GM19438 (cell line): ENCODE results near the gene NSMF.
"Not testable (repeated sequence)": the region's sequence is repeated elsewhere in the genome, so short reads cannot be mapped to it uniquely, and the experiment has no call there.

ENCODE experiments used
- ATAC-seq: cut with Tn5 transposase; IDR thresholded peaks from one replicate; pipeline ENCODE4 v1.9.1; 2021; ENCODE audit warnings: low read depth; ENCODE audit not compliant: unreplicated experiment

The NSMF gene

GRCh38 chr9:137459601-137460362, 648 bp upstream of the NSMF start:
- no peak for ATAC-seq

- ATAC-seq: no peak
Measured at GRCh38 chr9:137458194-137459151, 661 bp downstream of the NSMF start.

DNA sequence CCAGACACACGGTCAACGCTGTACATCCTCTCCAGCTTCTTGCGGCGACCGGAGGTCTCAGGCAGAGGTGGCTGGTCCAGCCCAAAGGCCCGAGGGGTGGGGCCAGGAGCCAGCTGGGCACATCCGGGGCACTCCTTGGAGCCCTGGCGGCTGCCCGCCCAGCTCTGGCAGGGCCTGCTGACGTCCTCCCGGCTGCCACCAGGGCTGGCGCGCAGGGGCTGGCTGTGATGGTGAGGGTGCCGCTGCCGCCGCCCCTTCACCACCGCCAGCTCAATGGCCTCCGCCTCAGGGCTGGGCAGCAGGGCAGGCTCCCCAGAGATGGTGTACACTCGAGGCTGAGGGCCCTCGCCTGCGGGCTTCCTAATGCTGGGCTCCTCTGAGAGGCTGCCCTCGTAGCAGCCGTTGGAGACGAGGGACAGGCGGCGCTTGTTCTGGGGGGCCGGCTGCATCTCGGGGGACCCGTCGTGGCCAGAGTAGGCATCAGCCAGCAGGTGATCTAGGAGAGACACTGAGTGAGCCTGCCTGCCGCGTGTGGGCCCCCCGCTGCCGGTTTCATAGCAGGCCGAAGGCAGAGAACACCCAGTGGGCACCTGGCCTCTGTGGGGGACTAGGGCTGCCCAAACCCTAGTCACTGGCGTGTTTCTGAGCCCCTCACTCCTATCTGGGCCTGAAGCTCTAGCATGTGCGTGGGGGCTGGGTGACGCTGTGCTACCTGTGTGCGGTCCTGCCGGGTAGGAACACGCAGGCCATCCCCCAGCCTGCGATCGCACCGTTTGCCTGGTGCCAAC, 1.5 kb downstream of the NSMF start:
- no peak for ATAC-seq

DNA sequence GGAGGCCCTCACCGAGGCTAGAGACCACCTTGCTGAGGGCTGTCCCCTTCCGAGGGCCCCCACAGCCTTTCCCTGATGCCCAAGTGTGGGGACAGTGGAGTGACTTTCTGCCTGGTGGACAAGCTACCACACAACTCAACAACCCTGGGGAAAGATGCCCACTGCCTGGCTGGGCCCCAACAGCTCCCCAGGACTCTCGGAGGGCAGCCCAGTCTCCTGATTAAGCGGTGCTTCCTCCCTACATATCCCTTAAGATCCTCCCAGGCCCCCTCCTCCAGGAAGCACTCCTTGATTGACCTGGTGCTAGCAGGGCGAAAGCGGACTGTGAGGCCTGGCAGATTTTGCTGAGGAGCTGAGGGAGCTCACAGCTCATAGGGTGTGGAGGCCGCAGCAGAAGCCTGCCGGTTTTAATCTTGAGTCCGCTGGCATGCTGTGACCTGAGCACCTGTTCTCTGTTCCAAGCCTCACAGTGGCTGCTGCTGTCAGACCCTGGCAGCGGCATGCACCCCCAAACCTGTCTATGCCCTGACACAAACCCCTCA, 2.2 kb downstream of the NSMF start:
- no peak for ATAC-seq

GRCh38 chr9:137456061-137456863, 2.9 kb downstream of the NSMF start:
- no peak for ATAC-seq

DNA sequence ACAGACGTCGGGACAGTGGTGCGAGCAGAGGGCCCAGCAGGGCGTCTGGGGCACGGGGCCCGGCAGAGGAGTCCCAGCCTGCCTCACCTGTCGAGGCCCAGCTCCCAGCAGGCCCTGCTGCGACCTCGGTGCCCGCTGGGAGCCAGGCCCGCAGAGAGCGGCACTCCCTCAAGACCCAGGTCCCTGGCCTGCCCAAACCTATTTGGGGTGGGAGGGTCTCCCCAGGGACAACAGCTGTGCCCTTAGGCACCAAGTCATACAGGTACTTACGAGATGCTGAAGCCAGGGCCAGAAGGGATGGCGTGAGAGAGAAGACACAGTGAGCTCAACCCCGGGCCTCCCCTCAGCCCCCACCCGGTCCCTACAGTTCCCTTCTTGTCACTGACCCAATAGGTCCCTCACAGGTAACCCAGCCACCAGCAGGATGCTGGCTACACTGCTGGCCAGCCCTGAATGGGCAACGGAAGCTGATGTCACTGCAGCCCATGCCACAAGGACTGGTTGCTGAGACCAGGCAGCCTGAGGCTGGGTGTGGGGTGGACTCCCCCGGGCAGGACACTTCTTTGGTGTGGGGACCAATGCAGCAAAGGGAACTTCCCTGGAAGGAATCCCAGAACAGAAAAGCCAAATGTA, 3.7 kb downstream of the NSMF start:
- ATAC-seq: no peak

DNA sequence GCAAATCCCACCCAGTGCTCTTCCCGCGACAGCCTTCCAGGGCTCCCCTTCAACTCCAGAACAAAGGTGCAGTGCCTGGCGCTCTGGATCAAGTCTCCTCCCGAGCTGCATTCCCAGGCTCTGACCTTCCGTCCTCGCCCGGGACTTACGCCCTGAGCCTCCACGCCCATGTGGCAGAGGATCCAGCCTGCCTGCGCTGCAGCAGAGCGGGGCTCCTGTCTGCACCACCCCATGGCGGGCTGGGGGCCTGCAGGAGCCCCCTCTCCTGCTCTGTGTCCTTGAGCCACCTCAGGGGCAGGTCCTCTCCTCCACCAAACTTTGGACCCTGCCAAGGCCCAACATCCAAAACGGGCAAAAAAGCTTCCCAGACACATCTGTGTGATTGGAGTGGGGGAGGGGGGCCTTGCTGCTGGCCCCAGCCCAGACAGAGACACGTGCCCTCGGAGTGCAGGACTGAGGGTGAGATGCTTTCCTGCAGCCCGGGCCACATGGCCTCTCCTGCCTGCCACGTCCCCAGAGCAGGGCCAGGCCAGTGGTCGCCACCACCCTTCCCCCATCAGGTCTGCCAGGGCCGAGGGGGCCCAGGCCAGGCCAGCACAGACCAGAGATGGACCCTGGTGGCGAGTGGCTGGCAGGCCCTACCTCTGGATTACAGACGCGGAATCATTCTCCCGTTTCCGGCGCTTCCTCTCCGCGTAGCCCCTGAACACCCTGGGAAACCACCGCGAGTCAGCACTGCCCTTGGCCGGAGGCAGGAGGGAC, 4.4 kb downstream of the NSMF start:
- ATAC-seq: no peak

- no peak for ATAC-seq
Measured at GRCh38 chr9:137454145-137454596, 5.0 kb downstream of the NSMF start.

GRCh38 chr9:137453643-137454081, 5.5 kb downstream of the NSMF start:
- ATAC-seq: no peak

GRCh38 chr9:137452761-137453642, 6.1 kb downstream of the NSMF start:
- no peak for ATAC-seq

DNA sequence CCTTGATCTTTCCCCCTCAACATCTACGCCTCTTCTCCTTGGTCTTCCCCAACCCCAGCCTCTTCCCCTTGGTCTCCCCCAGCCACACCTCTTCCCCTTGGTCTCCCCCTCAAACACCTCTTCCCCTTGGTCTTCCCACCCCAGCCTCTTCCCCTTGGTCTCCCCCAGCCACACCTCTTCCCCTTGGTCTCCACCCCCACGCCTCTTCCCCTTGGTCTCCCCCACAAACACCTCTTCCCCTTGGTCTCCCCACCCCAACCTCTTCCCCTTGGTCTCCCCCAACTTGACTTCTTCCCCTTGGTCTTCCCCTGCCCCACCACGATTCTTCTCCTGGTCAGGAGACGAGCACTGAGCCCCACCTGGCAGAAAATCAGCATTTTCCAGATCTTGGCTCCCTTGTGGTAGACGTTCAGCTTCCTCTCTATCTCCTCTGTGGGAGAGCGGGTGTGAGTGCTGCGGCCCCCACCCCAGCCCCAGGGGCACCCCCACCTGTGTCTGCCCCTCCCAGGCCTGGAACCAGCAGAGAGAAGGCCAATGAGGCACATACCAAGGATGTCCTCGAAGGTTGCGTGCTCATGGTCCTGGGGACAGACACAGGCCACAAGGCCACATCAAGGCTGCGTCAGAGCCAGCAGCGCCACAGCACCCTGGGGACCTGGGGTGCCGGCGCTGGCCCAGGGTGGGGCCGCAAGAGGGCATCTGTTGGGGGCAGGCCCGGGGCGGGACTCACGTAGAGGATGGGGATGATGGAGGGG, 7.0 kb downstream of the NSMF start:
- ATAC-seq: no peak

DNA sequence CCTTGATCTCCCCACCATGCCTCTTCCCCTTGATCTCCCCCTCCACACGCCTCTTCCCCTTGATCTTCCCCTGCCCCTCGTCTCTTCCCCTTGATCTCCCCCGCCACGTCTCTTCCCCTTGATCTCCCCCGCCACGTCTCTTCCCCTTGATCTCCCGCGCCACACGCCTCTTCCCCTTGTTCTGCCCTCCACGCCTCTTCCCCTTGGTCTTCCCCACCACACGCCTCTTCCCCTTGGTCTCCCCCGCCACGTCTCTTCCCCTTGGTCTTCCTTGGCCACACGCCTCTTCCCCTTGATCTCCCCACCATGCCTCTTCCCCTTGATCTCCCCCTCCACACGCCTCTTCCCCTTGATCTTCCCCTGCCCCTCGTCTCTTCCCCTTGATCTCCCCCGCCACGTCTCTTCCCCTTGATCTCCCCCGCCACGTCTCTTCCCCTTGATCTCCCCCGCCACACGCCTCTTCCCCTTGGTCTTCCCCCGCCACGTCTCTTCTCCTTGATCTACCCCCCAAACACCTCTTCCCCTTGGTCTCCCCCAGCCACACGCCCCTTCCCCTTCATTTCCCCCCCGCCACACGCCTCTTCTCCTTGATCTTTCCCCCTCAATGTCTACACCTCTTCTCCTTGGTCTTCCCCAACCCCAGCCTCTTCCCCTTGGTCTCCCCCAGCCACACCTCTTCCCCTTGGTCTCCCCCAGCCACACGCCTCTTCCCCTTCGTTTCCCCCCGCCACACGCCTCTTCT, 7.7 kb downstream of the NSMF start:
- ATAC-seq: not testable (repeated sequence)

DNA sequence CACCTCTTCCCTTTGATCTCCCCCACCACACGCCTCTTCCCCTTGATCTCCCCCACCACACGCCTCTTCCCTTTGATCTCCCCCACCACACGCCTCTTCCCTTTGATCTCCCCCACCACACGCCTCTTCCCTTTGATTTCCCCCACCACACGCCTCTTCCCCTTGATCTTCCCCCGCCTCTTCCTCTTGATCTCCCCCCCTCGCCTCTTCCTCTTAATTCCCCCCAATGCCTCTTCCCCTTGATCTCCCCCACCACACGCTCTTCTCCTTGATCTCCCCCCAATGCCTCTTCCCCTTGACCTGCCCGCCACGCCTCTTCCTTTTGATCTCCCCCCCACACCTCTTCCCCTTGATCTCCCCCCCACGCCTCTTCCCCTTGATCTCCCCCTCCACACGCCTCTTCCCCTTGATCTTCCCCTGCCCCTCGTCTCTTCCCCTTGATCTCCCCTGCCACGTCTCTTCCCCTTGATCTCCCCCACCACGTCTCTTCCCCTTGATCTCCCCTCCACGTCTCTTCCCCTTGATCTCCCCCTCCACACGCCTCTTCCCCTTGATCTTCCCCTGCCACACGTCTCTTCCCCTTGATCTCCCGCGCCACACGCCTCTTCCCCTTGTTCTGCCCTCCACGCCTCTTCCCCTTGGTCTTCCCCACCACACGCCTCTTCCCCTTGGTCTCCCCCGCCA, 8.5 kb downstream of the NSMF start:
- not testable (repeated sequence) for ATAC-seq

DNA sequence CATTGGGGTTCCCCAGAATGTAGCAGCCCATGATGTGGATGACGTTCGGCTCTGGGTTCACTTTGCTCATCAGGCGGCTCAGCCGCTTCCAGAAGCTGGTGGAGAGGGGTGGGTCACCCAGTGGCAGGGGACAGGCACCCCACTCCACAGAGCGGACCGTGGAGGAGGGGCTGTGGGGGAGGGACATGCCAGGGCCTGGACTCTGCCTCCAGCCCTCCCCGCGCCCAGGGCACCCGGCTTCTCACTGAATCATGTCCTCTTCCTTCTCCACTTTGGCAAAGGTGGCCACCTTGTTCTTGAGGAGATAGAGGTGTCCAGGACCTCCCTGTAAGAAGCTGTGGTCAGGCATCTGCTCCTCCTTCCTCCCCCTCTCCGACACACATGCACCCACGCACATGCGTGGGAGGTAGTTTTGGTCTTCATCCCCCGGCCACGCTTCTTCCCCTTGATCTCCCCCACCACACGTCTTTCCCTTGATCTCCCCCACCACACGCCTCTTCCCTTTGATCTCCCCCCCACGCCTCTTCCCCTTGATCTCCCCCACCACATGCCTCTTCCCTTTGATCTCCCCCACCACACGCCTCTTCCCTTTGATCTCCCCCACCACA, 9.1 kb downstream of the NSMF start:
- ATAC-seq: no peak
